Ovary (tissue), 9 donors: ENCODE results near the gene CAMK2D. TPM values are rescaled to one million over a fixed set of nuclear protein-coding genes. Genes with fewer than 3 reads are reported as not detected.

Source experiments
- DNase-seq, 5 donors: peaks; one replicate each; pipeline ENCODE4 v3.0.0-alpha.2; 2019 to 2020
- H3K27ac ChIP-seq, 2 donors: fragments of 200-600 bp; one replicate each; pipeline versions ENCODE4 v1.5.1 to v1.8.0; 2019 to 2022
- H3K27me3 ChIP-seq: fragments of 200-600 bp; one replicate; pipeline ENCODE4 v1.8.0; 2022
- H3K36me3 ChIP-seq: fragments of 200-600 bp; sonication (generic); one replicate; pipeline ENCODE4 v1.5.1; 2019
- H3K4me1 ChIP-seq: one replicate; pipeline ENCODE4 v1.8.1; 2013; ENCODE audit warnings: mild to moderate bottlenecking, moderate library complexity; ENCODE audit not compliant: insufficient read depth
- H3K4me3 ChIP-seq: fragments of 200-600 bp; sonication (generic); one replicate; pipeline ENCODE4 v1.5.1; 2017
- H3K9me3 ChIP-seq, 2 donors: fragments of 200-600 bp in 1 of 2; sonication (generic) in 1 of 2; one replicate each; pipeline versions ENCODE4 v1.5.1 to v1.8.1; 2013 to 2019; ENCODE audit warnings: mild to moderate bottlenecking in 1 of 2, moderate library complexity in 1 of 2
- CTCF ChIP-seq, 3 donors: fragments of 450-650 bp in 2 of 3; fragments of 200-600 bp in 1 of 3; IDR thresholded peaks; one replicate each; pipeline versions ENCODE4 v1.5.1 to v1.8.0; 2016 to 2022; ENCODE audit warnings: antibody characterized with exemption in 3 of 3, mild to moderate bottlenecking in 1 of 3
- EP300 ChIP-seq: sonication (generic); formaldehyde crosslinking; IDR thresholded peaks from one replicate; pipeline ENCODE4 v1.6.1; 2017; ENCODE audit warnings: antibody characterized with exemption
- POLR2A ChIP-seq: fragments of 450-650 bp; IDR thresholded peaks from one replicate; pipeline ENCODE4 v1.6.1; 2017; ENCODE audit warnings: antibody characterized with exemption, mild to moderate bottlenecking, moderate library complexity
- WGBS, 3 donors: extraction: QIAGEN DNeasy Blood & Tissue Kit in 1 of 3; methylation state at CpG; one replicate each; pipeline versions ENCODE4 v1.1.5 to v1.1.7; 2013 to 2017; 5-methylcytosine and 5-hydroxymethylcytosine counted together
- intact Hi-C, 4 donors: fragments of 100-400 bp; cut with DNase I; formaldehyde crosslinking; loops; one replicate each; pipeline versions ENCODE4 v1.11.0 to v1.15.1; 2022 to 2023
- polyA plus RNA-seq, 2 donors: library from polyadenylated mRNA; stranded (reverse); fragments of 200-250 nt in 1 of 2; fragments of 350-450 nt in 1 of 2; fragmentation: Illumina TruSeq in 1 of 2; extraction: RNeasy Lipid Tissue Mini Kit (QIAGEN cat#74804) in 1 of 2; gene quantifications; one replicate each; pipeline ENCODE4 v1.2.3, GENCODE V29; 2013 to 2014
- total RNA-seq, 7 donors: library from RNA; depleted of rRNA in 2 of 7; stranded (reverse); fragments of >200 nt in 2 of 7; fragmentation: NEBNext Ultra II Directional in 3 of 7; extraction: Animal tissue kit (Norgen Biotek cat#: 25700) in 3 of 7; gene quantifications; one replicate each; pipeline versions ENCODE4 v1.1.0 to v1.2.4, GENCODE V29; 2016 to 2023
- donor health status: DM: no; HTN: no; CAD: no; lungs with moderate emphysema.
- donor health status: DM: no; HTN: no; CAD: no.
- donor health status: Bipolar disorder and iron deficiency.
- donor health status: DM: yes; HTN: yes; CAD: no.
- donor health status: DM: no; HTN: no; CAD: no.
- donor health status: DM: yes; HTN: yes; CAD: no.

Gene CAMK2D
- total and polyA plus RNA-seq, 9 donors: 14.2 to 36.9 (median 32.2) TPM

- 96 to 100% (median 96%) methylated on average over 2 of the region's 2 CpGs for WGBS, 3 donors
- no peak overlapping the region for H3K4me3 ChIP-seq
- no peaks in the 10 kb centered on the region for H3K36me3 ChIP-seq
- DNase-seq: no peak
- no peak for TF ChIP-seq EP300
- no peak for TF ChIP-seq CTCF (IDR thresholded peaks at IDR 0.05)
- no peak for TF ChIP-seq POLR2A
- intact Hi-C loops: no loop called here
- no peak overlapping the region for H3K27ac ChIP-seq
- no peaks in the 10 kb centered on the region for H3K9me3 ChIP-seq
- no peaks in the 10 kb centered on the region for H3K4me1 ChIP-seq
- no peaks in the 10 kb centered on the region for H3K27me3 ChIP-seq
Observed at GRCh38 chr4:113550510-113550909, 211.0 kb downstream of the CAMK2D start.

- H3K27ac ChIP-seq: no peak overlapping the region
- DNase-seq: no peak
- no peaks in the 10 kb centered on the region for H3K9me3 ChIP-seq
- no peak overlapping the region for H3K4me3 ChIP-seq
- intact Hi-C loops: loop anchor here in 3 of 4 donors (5.0 to 10.0 kb wide), 3 partner anchors 154 to 216 kb away; partner anchors contain the start of gene CAMK2D (in 3 of the 3)
- H3K4me1 ChIP-seq: no peaks in the 10 kb centered on the region
- no peaks in the 10 kb centered on the region for H3K27me3 ChIP-seq
- WGBS, 3 donors: 95 to 97% (median 97%) methylated on average over 1 of the region's 1 CpG
- H3K36me3 ChIP-seq: no peaks in the 10 kb centered on the region
- TF ChIP-seq POLR2A (no peak), EP300 (no peak), CTCF (IDR thresholded peaks at IDR 0.05) (no peak)
Observed at GRCh38 chr4:113548303-113548702, 213.2 kb downstream of the CAMK2D start.

- TF ChIP-seq CTCF (IDR thresholded peaks at IDR 0.05) (peak; percentile 79 to 83 (median 82)), POLR2A (no peak)
- intact Hi-C loops: loop anchor here in 3 of 4 donors (5.0 to 10.0 kb wide), 3 partner anchors 153 to 217 kb away; partner anchors contain the start of gene CAMK2D (in 3 of the 3)
- Histone ChIP-seq H3K4me1 (no peaks in the 10 kb centered on the region), H3K27ac (no peak overlapping the region), H3K27me3 (no peaks in the 10 kb centered on the region), H3K9me3 (no peaks in the 10 kb centered on the region), H3K36me3 (no peaks in the 10 kb centered on the region), H3K4me3 (no peak overlapping the region)
- WGBS, 3 donors: 22 to 23% (median 22%) methylated on average over 5 of the region's 5 CpGs
- peak; percentile 68 to 82 (median 78) for DNase-seq
Observed at GRCh38 chr4:113547487-113548042, 214.0 kb downstream of the CAMK2D start.

- Histone ChIP-seq H3K36me3 (no peaks in the 10 kb centered on the region), H3K4me3 (no peak overlapping the region), H3K27me3 (no peaks in the 10 kb centered on the region), H3K9me3 (no peaks in the 10 kb centered on the region), H3K27ac (no peak overlapping the region), H3K4me1 (no peaks in the 10 kb centered on the region)
- TF ChIP-seq CTCF (IDR thresholded peaks at IDR 0.05) (no peak), POLR2A (no peak), EP300 (no peak)
- intact Hi-C loops: loop anchor here in 2 of 4 donors (10.0 kb wide), 2 partner anchors 147 to 223 kb away; partner anchors contain the start of gene CAMK2D (in 1 of the 2)
- no peak for DNase-seq
Observed at GRCh38 chr4:113541933-113542332, 219.6 kb downstream of the CAMK2D start.
